SK-N-SH (cell line): ENCODE results near the gene ERLEC1.

ENCODE experiments used
- CTCF ChIP-seq: fragments of 200-600 bp; sonication (generic); IDR thresholded peaks from 2 replicates; pipeline ENCODE4 v1.6.1; 2017; ENCODE audit warnings: antibody characterized with exemption, mild to moderate bottlenecking, moderate library complexity
- EZH2phosphoT487 ChIP-seq: fragments of 200-600 bp; sonication (generic); IDR thresholded peaks from 2 replicates; pipeline ENCODE4 v1.6.1; 2017; ENCODE audit warnings: low read depth, mixed run types, mild to moderate bottlenecking, antibody characterized with exemption, moderate library complexity, borderline replicate concordance
- FOSL2 ChIP-seq: IDR thresholded peaks from 2 replicates; pipeline ENCODE4 v1.4.0; 2012; ENCODE audit warnings: low read depth, mild to moderate bottlenecking, moderate library complexity, borderline replicate concordance
- FOXM1 ChIP-seq: IDR thresholded peaks from 2 replicates; pipeline ENCODE4 v1.4.0; 2012; ENCODE audit warnings: low read depth, mild to moderate bottlenecking
- JUND ChIP-seq: IDR thresholded peaks from 2 replicates; pipeline ENCODE4 v1.4.0; 2012
- MXI1 ChIP-seq: IDR thresholded peaks from 2 replicates; pipeline ENCODE4 v1.6.1; 2012; ENCODE audit warnings: mild to moderate bottlenecking, low read depth, low read length, improper control_type of control experiment
- NRF1 ChIP-seq: IDR thresholded peaks from 2 replicates; pipeline ENCODE4 v1.6.1; 2012; ENCODE audit warnings: low read depth, mild to moderate bottlenecking, low read length
- POLR2AphosphoS5 ChIP-seq: IDR thresholded peaks from 2 replicates; pipeline ENCODE4 v1.6.1; 2012; ENCODE audit warnings: low read depth, low read length
- RAD21 ChIP-seq: IDR thresholded peaks from 2 replicates; pipeline ENCODE4 v1.6.1; 2012; ENCODE audit warnings: mild to moderate bottlenecking, low read length
- SMC3 ChIP-seq: IDR thresholded peaks from 2 replicates; pipeline ENCODE4 v1.6.1; 2012; ENCODE audit warnings: low read depth, low read length, improper control_type of control experiment
- USF1 ChIP-seq: IDR thresholded peaks from 2 replicates; pipeline ENCODE4 v1.4.0; 2012; ENCODE audit warnings: low read depth, borderline replicate concordance
- YY1 ChIP-seq: IDR thresholded peaks from 2 replicates; pipeline ENCODE4 v1.4.0; 2012; ENCODE audit warnings: low read depth, mild to moderate bottlenecking
- TF ChIP-seq, protein P1 (sequence below): IDR thresholded peaks from 2 replicates; pipeline ENCODE4 v1.4.0; 2012; ENCODE audit warnings: low read depth

- TF ChIP-seq SMC3 (no peak), CTCF (no peak), FOXM1 (no peak), POLR2AphosphoS5 (no peak), MXI1 (no peak), FOSL2 (no peak), RAD21 (no peak), USF1 (no peak), NRF1 (no peak), YY1 (no peak), EZH2phosphoT487 (no peak), JUND (no peak)
- TF ChIP-seq, protein P1, sequence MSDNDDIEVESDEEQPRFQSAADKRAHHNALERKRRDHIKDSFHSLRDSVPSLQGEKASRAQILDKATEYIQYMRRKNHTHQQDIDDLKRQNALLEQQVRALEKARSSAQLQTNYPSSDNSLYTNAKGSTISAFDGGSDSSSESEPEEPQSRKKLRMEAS = no peak
These were observed 14.7 kb downstream of the ERLEC1 start for GRCh38 chr2:53801547-53801946.
